ENCODE measurements around the gene TMEM235.
A peak's percentile ranks its signal among the peaks of the same experiment; 100 is the strongest.

TMEM235 gene

GRCh38 chr17:78268951-78269905 lies 37.8 kb downstream of the TMEM235 start:
- FAIRE-seq (no peak), DNase-seq (ENCODE audit: insufficient read length, low spot score) (no peak)
- TF ChIP-seq TAF1 (IDR thresholded peaks at IDR 0.05; ENCODE audit: low read depth, low read length) (no peak), POLR2A (IDR thresholded peaks at IDR 0.05; ENCODE audit: low read depth, low read length) (no peak), SPI1 (IDR thresholded peaks at IDR 0.05; ENCODE audit: low read depth, low read length) (no peak), POU2F2 (IDR thresholded peaks at IDR 0.05; ENCODE audit: low read depth, low read length) (no peak), PAX5 (IDR thresholded peaks at IDR 0.05; ENCODE audit: insufficient read depth, low read length, severe bottlenecking) (no peak), POLR2AphosphoS5 (IDR thresholded peaks at IDR 0.05; ENCODE audit: low read depth, low read length) (no peak)

GRCh38 chr17:78269955-78270381 lies 38.5 kb downstream of the TMEM235 start:
- DNase-seq (ENCODE audit: insufficient read length, low spot score) (no peak), FAIRE-seq (no peak)
- TF ChIP-seq TAF1 (IDR thresholded peaks at IDR 0.05; ENCODE audit: low read depth, low read length) (no peak), POU2F2 (IDR thresholded peaks at IDR 0.05; ENCODE audit: low read depth, low read length) (no peak), POLR2A (IDR thresholded peaks at IDR 0.05; ENCODE audit: low read depth, low read length) (no peak), SPI1 (IDR thresholded peaks at IDR 0.05; ENCODE audit: low read depth, low read length) (no peak), POLR2AphosphoS5 (IDR thresholded peaks at IDR 0.05; ENCODE audit: low read depth, low read length) (no peak), PAX5 (IDR thresholded peaks at IDR 0.05; ENCODE audit: insufficient read depth, low read length, severe bottlenecking) (no peak)

GRCh38 chr17:78271419-78272170 lies 40.2 kb downstream of the TMEM235 start:
- no peak for TF ChIP-seq SPI1 (IDR thresholded peaks at IDR 0.05; ENCODE audit: low read depth, low read length)
- no peak for TF ChIP-seq TAF1 (IDR thresholded peaks at IDR 0.05; ENCODE audit: low read depth, low read length)
- no peak for TF ChIP-seq PAX5 (IDR thresholded peaks at IDR 0.05; ENCODE audit: insufficient read depth, low read length, severe bottlenecking)
- TF ChIP-seq POLR2A (IDR thresholded peaks at IDR 0.05; ENCODE audit: low read depth, low read length), result no peak
- no peak for TF ChIP-seq POLR2AphosphoS5 (IDR thresholded peaks at IDR 0.05; ENCODE audit: low read depth, low read length)
- TF ChIP-seq POU2F2 (IDR thresholded peaks at IDR 0.05; ENCODE audit: low read depth, low read length), result no peak
- no peak for DNase-seq (ENCODE audit: insufficient read length, low spot score)
- FAIRE-seq, result no peak

- FAIRE-seq (peak; percentile 81), DNase-seq (ENCODE audit: insufficient read length, low spot score) (no peak)
- TF ChIP-seq PAX5 (IDR thresholded peaks at IDR 0.05; ENCODE audit: insufficient read depth, low read length, severe bottlenecking) (no peak), POLR2A (IDR thresholded peaks at IDR 0.05; ENCODE audit: low read depth, low read length) (no peak), POU2F2 (IDR thresholded peaks at IDR 0.05; ENCODE audit: low read depth, low read length) (no peak), POLR2AphosphoS5 (IDR thresholded peaks at IDR 0.05; ENCODE audit: low read depth, low read length) (no peak), SPI1 (IDR thresholded peaks at IDR 0.05; ENCODE audit: low read depth, low read length) (no peak), TAF1 (IDR thresholded peaks at IDR 0.05; ENCODE audit: low read depth, low read length) (no peak)
Measured at GRCh38 chr17:78272181-78272913, 40.9 kb downstream of the TMEM235 start.

GRCh38 chr17:78272914-78273258 lies 41.5 kb downstream of the TMEM235 start:
- no peak for DNase-seq (ENCODE audit: insufficient read length, low spot score)
- FAIRE-seq, result no peak
- TF ChIP-seq SPI1 (IDR thresholded peaks at IDR 0.05; ENCODE audit: low read depth, low read length) (peak; percentile 15; the same call in 1 of the 2 replicates), POLR2A (IDR thresholded peaks at IDR 0.05; ENCODE audit: low read depth, low read length) (no peak), PAX5 (IDR thresholded peaks at IDR 0.05; ENCODE audit: insufficient read depth, low read length, severe bottlenecking) (no peak), TAF1 (IDR thresholded peaks at IDR 0.05; ENCODE audit: low read depth, low read length) (no peak), POU2F2 (IDR thresholded peaks at IDR 0.05; ENCODE audit: low read depth, low read length) (no peak), POLR2AphosphoS5 (IDR thresholded peaks at IDR 0.05; ENCODE audit: low read depth, low read length) (no peak)

- no peak for DNase-seq (ENCODE audit: insufficient read length, low spot score)
- TF ChIP-seq POU2F2 (IDR thresholded peaks at IDR 0.05; ENCODE audit: low read depth, low read length) (no peak), TAF1 (IDR thresholded peaks at IDR 0.05; ENCODE audit: low read depth, low read length) (no peak), POLR2A (IDR thresholded peaks at IDR 0.05; ENCODE audit: low read depth, low read length) (no peak), PAX5 (IDR thresholded peaks at IDR 0.05; ENCODE audit: insufficient read depth, low read length, severe bottlenecking) (no peak), POLR2AphosphoS5 (IDR thresholded peaks at IDR 0.05; ENCODE audit: low read depth, low read length) (no peak), SPI1 (IDR thresholded peaks at IDR 0.05; ENCODE audit: low read depth, low read length) (no peak)
- FAIRE-seq, result peak; percentile 51
Measured at GRCh38 chr17:78273813-78274212, 42.4 kb downstream of the TMEM235 start.

- no peak for DNase-seq (ENCODE audit: insufficient read length, low spot score)
- no peak for TF ChIP-seq POLR2AphosphoS5 (IDR thresholded peaks at IDR 0.05; ENCODE audit: low read depth, low read length)
- TF ChIP-seq PAX5 (IDR thresholded peaks at IDR 0.05; ENCODE audit: insufficient read depth, low read length, severe bottlenecking), result no peak
- no peak for TF ChIP-seq POLR2A (IDR thresholded peaks at IDR 0.05; ENCODE audit: low read depth, low read length)
- TF ChIP-seq SPI1 (IDR thresholded peaks at IDR 0.05; ENCODE audit: low read depth, low read length), result no peak
- TF ChIP-seq TAF1 (IDR thresholded peaks at IDR 0.05; ENCODE audit: low read depth, low read length), result no peak
- TF ChIP-seq POU2F2 (IDR thresholded peaks at IDR 0.05; ENCODE audit: low read depth, low read length), result no peak
- no peak for FAIRE-seq
Measured at GRCh38 chr17:78275355-78275754, 43.9 kb downstream of the TMEM235 start.

GRCh38 chr17:78276098-78276887 lies 44.9 kb downstream of the TMEM235 start:
- no peak for DNase-seq (ENCODE audit: insufficient read length, low spot score)
- TF ChIP-seq POLR2A (IDR thresholded peaks at IDR 0.05; ENCODE audit: low read depth, low read length) (no peak), POU2F2 (IDR thresholded peaks at IDR 0.05; ENCODE audit: low read depth, low read length) (peak; percentile 80)
- peak; percentile 92 for FAIRE-seq
